SU-DHL-6 (cell line): ENCODE data around the gene SNX13.

Experiments used
- H2AFZ ChIP-seq: fragments of 200-600 bp; sonication (generic); 2 replicates; pipeline ENCODE4 v1.6.1; 2014; ENCODE audit warnings: low read depth, mild to moderate bottlenecking, moderate library complexity, mixed read lengths, antibody characterized with exemption, low read length; ENCODE audit not compliant: severe bottlenecking
- H3F3A ChIP-seq: fragments of 200-600 bp; shearing (Covaris generic); 2 replicates; pipeline ENCODE4 v1.6.0; 2016; ENCODE audit warnings: antibody characterized with exemption, mild to moderate bottlenecking; ENCODE audit not compliant: insufficient read depth
- H3K27ac ChIP-seq: fragments of 200-600 bp; sonication (generic); 2 replicates; pipeline ENCODE4 v1.5.1; 2016; ENCODE audit warnings: low read depth, mild to moderate bottlenecking, low read length, moderate library complexity, mixed read lengths
- H3K27me3 ChIP-seq: fragments of 200-600 bp; sonication (generic), shearing (Covaris generic); 2 replicates; pipeline ENCODE4 v1.6.0; 2014; ENCODE audit warnings: mild to moderate bottlenecking, low read length
- H3K36me3 ChIP-seq: fragments of 200-600 bp; sonication (generic); 2 replicates; pipeline ENCODE4 v1.6.1; 2014; ENCODE audit warnings: mild to moderate bottlenecking, low read length, mixed read lengths
- H3K4me2 ChIP-seq: fragments of 300-600, 200-600 bp; shearing (Covaris generic), sonication (generic); 2 replicates; pipeline ENCODE4 v1.6.0; 2014; ENCODE audit warnings: low read length, low read depth, mild to moderate bottlenecking; ENCODE audit not compliant: poor library complexity, severe bottlenecking
- H3K4me3 ChIP-seq: fragments of 200-600 bp; sonication (generic); 2 replicates; pipeline ENCODE4 v1.5.1; 2014; ENCODE audit warnings: antibody characterized with exemption, low read length, mild to moderate bottlenecking, mixed read lengths; ENCODE audit not compliant: insufficient read depth, poor library complexity, severe bottlenecking
- H3K79me2 ChIP-seq: fragments of 200-600 bp; sonication (generic); 2 replicates; pipeline ENCODE4 v1.6.1; 2014; ENCODE audit warnings: mild to moderate bottlenecking, low read length, moderate library complexity; ENCODE audit not compliant: insufficient read depth
- H3K9ac ChIP-seq: fragments of 200-600 bp; sonication (generic); 2 replicates; pipeline ENCODE4 v1.7.0; 2014; ENCODE audit warnings: mild to moderate bottlenecking, low read length
- H3K9me2 ChIP-seq: fragments of 200-600 bp; sonication (generic); replicated peaks from 2 replicates; pipeline ENCODE4 v1.6.1; 2014; ENCODE audit warnings: low read length; ENCODE audit not compliant: insufficient read depth
- H3K9me3 ChIP-seq: fragments of 200-600 bp; sonication (generic); 2 replicates; pipeline ENCODE4 v1.6.1; 2014; ENCODE audit warnings: low read length, mixed read lengths; ENCODE audit not compliant: insufficient read depth
- H4K20me1 ChIP-seq: fragments of 200-600 bp; sonication (generic); 2 replicates; pipeline ENCODE4 v1.6.1; 2014; ENCODE audit warnings: low read depth, mild to moderate bottlenecking, antibody characterized with exemption, low read length, moderate library complexity, mixed read lengths
- EZH2phosphoT487 ChIP-seq: fragments of 200-600 bp; sonication (generic), shearing (Covaris generic); conservative IDR thresholded peaks from 2 replicates; pipeline ENCODE4 v1.6.1; 2018; ENCODE audit warnings: mild to moderate bottlenecking, antibody characterized with exemption, low read length, moderate library complexity, mixed read lengths
- TF ChIP-seq, protein P1 (sequence below): fragments of 200-600 bp; sonication (generic); IDR thresholded peaks from one replicate; pipeline ENCODE4 v1.5.1; 2017; ENCODE audit warnings: antibody characterized with exemption, mild to moderate bottlenecking, low read length, moderate library complexity; ENCODE audit not compliant: insufficient read depth, poor library complexity, severe bottlenecking

The SNX13 gene

DNA sequence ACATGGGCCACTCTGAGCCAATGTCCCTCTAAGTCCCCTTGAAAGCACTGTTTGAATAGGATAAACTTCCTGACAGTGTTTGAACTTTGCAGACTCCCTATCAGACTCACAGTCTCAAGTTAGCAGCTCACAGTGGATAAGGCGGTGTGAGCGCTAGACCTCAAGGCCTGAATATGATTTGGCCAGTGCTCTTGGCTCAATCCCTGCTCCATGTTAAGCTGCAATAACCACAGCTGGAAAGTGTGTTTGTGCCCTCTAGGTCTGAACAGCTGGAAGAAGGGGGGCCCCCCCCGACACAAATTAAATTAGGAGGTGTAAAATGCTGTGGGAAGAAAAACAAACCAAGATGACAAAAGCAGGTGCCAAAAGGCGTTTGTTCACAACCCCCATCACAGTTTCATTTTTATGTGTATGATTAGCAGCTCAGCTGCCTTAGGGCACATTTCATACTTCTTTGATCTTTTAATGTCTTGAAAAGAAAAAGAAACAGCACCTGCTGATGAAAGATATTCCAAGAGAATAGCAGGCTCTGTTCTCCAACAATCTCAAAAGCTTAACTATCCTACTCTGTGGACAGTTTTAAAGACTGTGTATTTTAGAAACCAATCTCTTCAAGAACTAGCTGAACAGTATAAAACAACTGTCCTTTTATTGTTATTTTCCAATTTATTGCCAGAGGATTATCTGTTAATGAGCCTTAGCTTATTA, 167.6 kb downstream of the SNX13 start:
- no peaks in the 10 kb centered on the region for H3K9me2 ChIP-seq
- H4K20me1 ChIP-seq, result no peaks in the 10 kb centered on the region
- no peaks in the 10 kb centered on the region for H3K79me2 ChIP-seq
- no peaks in the 10 kb centered on the region for H3K9me3 ChIP-seq
- no peak overlapping the region for H3K27ac ChIP-seq
- no peak overlapping the region for H3K4me2 ChIP-seq
- no peak overlapping the region for H3K9ac ChIP-seq
- no peaks in the 10 kb centered on the region for H3K27me3 ChIP-seq
- no peaks in the 10 kb centered on the region for H3K36me3 ChIP-seq
- no peak overlapping the region for H2AFZ ChIP-seq
- no peaks in the 10 kb centered on the region for H3F3A ChIP-seq
- H3K4me3 ChIP-seq, result no peak overlapping the region
- TF ChIP-seq, protein P1, sequence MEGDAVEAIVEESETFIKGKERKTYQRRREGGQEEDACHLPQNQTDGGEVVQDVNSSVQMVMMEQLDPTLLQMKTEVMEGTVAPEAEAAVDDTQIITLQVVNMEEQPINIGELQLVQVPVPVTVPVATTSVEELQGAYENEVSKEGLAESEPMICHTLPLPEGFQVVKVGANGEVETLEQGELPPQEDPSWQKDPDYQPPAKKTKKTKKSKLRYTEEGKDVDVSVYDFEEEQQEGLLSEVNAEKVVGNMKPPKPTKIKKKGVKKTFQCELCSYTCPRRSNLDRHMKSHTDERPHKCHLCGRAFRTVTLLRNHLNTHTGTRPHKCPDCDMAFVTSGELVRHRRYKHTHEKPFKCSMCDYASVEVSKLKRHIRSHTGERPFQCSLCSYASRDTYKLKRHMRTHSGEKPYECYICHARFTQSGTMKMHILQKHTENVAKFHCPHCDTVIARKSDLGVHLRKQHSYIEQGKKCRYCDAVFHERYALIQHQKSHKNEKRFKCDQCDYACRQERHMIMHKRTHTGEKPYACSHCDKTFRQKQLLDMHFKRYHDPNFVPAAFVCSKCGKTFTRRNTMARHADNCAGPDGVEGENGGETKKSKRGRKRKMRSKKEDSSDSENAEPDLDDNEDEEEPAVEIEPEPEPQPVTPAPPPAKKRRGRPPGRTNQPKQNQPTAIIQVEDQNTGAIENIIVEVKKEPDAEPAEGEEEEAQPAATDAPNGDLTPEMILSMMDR, result no peak
- TF ChIP-seq EZH2phosphoT487, result no peak

GRCh38 chr7:17771901-17772408, 168.3 kb downstream of the SNX13 start:
- Histone ChIP-seq H3K9me2 (no peaks in the 10 kb centered on the region), H3F3A (no peaks in the 10 kb centered on the region), H3K36me3 (no peaks in the 10 kb centered on the region), H2AFZ (no peak overlapping the region), H3K79me2 (no peaks in the 10 kb centered on the region), H3K9me3 (no peaks in the 10 kb centered on the region), H3K27me3 (no peaks in the 10 kb centered on the region), H4K20me1 (no peaks in the 10 kb centered on the region), H3K4me3 (no peak overlapping the region), H3K9ac (no peak overlapping the region), H3K4me2 (no peak overlapping the region), H3K27ac (no peak overlapping the region)
- TF ChIP-seq EZH2phosphoT487, result no peak
- TF ChIP-seq, protein P1, result no peak

- Histone ChIP-seq H3F3A (no peaks in the 10 kb centered on the region), H2AFZ (no peak overlapping the region), H3K27ac (no peak overlapping the region), H3K36me3 (no peaks in the 10 kb centered on the region), H3K9ac (no peak overlapping the region), H3K4me3 (no peak overlapping the region), H3K9me2 (no peaks in the 10 kb centered on the region), H3K9me3 (no peaks in the 10 kb centered on the region), H3K27me3 (no peaks in the 10 kb centered on the region), H3K4me2 (no peak overlapping the region), H4K20me1 (no peaks in the 10 kb centered on the region), H3K79me2 (no peaks in the 10 kb centered on the region)
- no peak for TF ChIP-seq EZH2phosphoT487
- TF ChIP-seq, protein P1, result no peak
Observed at GRCh38 chr7:17770710-17771375, 169.5 kb downstream of the SNX13 start.
